Measurements from ENCODE around the gene ORC1.
"Not testable (repeated sequence)": the region's sequence is repeated elsewhere in the genome, so short reads cannot be mapped to it uniquely, and the experiment has no call there.

ORC1 gene

DNA sequence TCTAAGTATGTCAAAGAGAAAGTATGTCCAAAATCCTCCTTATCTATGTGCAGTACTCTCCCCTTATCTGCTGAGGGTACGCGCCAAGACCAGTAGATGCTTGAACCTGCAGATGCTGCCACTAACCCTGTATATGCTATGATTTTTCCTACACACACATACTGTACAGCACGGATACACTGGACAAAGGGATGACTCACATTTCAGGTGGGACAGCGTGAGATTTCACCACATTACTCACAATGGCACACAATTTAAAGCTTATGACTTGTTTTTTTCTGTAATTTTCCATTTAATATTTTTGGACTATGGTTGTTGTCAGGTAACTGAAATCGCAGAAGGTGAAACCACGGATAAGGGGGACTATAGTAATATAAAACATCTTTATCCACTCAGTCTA lies 4.1 kb downstream of the ORC1 start:
- peaks cover 6% of the 10 kb centered on the region for H3K4me1 ChIP-seq (ENCODE audit: insufficient read depth, poor library complexity, severe bottlenecking)
- ATAC-seq (ENCODE audit: low read depth) (no peak), DNase-seq (ENCODE audit: low spot score) (no peak)
- TF ChIP-seq CTCF (IDR thresholded peaks at IDR 0.05; ENCODE audit: poor library complexity, severe bottlenecking): no peak
- H3K27ac ChIP-seq (ENCODE audit: poor library complexity, severe bottlenecking): no peak overlapping the region
- no peaks in the 10 kb centered on the region for H3K9me3 ChIP-seq (ENCODE audit: severe bottlenecking)
- H3K27me3 ChIP-seq (ENCODE audit: insufficient read depth, poor library complexity, severe bottlenecking): no peaks in the 10 kb centered on the region
- no peak overlapping the region for H3K4me3 ChIP-seq (ENCODE audit: severe bottlenecking)
- peaks cover 65% of the 10 kb centered on the region for H3K36me3 ChIP-seq (ENCODE audit: low read depth)

GRCh38 chr1:52399629-52400028 lies 4.6 kb downstream of the ORC1 start:
- Histone ChIP-seq H3K27ac (ENCODE audit: poor library complexity, severe bottlenecking) (no peak overlapping the region), H3K27me3 (ENCODE audit: insufficient read depth, poor library complexity, severe bottlenecking) (no peaks in the 10 kb centered on the region), H3K9me3 (ENCODE audit: severe bottlenecking) (no peaks in the 10 kb centered on the region), H3K4me3 (ENCODE audit: severe bottlenecking) (no peak overlapping the region), H3K36me3 (ENCODE audit: low read depth) (peaks cover 70% of the 10 kb centered on the region), H3K4me1 (ENCODE audit: insufficient read depth, poor library complexity, severe bottlenecking) (peaks cover 6% of the 10 kb centered on the region)
- ATAC-seq (ENCODE audit: low read depth) (no peak), DNase-seq (ENCODE audit: low spot score) (no peak)
- no peak for TF ChIP-seq CTCF (IDR thresholded peaks at IDR 0.05; ENCODE audit: poor library complexity, severe bottlenecking)

DNA sequence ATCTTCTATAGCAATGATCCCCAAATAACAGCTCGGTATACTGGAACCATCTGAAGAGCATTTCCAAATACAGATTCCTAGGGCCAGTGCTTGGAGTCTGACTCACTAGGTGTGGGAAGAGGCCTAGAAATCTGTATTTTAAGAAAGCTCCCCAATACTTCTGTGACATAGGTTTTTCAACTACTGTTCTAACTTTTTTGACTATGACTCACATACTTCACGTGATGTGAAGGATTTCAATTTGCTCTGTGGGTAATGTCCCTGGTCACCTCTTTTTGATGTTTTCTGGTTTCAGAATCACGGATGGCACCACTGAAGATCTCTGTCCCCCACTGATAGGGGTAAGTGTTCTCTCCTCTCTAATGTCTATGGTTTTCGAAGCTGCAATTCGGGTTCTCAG lies 11.0 kb downstream of the ORC1 start:
- DNase-seq (ENCODE audit: low spot score) (no peak), ATAC-seq (ENCODE audit: low read depth) (no peak)
- no peaks in the 10 kb centered on the region for H3K4me1 ChIP-seq (ENCODE audit: insufficient read depth, poor library complexity, severe bottlenecking)
- peaks cover 88% of the 10 kb centered on the region for H3K36me3 ChIP-seq (ENCODE audit: low read depth)
- no peaks in the 10 kb centered on the region for H3K27me3 ChIP-seq (ENCODE audit: insufficient read depth, poor library complexity, severe bottlenecking)
- TF ChIP-seq CTCF (IDR thresholded peaks at IDR 0.05; ENCODE audit: poor library complexity, severe bottlenecking): no peak
- H3K4me3 ChIP-seq (ENCODE audit: severe bottlenecking): no peak overlapping the region
- no peaks in the 10 kb centered on the region for H3K9me3 ChIP-seq (ENCODE audit: severe bottlenecking)
- no peak overlapping the region for H3K27ac ChIP-seq (ENCODE audit: poor library complexity, severe bottlenecking)

- H3K4me1 ChIP-seq (ENCODE audit: insufficient read depth, poor library complexity, severe bottlenecking): no peaks in the 10 kb centered on the region
- peaks cover 92% of the 10 kb centered on the region for H3K36me3 ChIP-seq (ENCODE audit: low read depth)
- no peak for ATAC-seq (ENCODE audit: low read depth)
Measured at GRCh38 chr1:52386458-52386857, 17.8 kb downstream of the ORC1 start.

DNA sequence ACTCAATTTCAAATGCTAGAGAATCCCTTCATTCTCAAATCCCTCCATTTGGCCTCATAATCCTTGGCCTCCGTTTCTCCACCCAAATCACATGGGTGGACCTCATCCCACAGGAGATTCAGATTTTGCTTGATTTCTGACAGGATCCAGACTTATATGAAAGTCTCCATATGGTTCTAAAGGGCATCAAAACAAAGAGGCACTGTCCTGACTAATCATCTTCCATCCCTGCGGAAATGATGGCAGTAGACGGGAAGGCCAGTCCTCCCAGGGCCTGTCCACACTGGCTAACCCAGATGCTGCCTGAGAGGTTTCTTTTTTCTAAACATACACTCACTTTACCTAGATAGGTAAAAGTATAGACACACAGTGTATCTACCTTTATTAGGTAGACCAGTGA lies 18.8 kb downstream of the ORC1 start:
- no peaks in the 10 kb centered on the region for H3K9me3 ChIP-seq (ENCODE audit: severe bottlenecking)
- no peak overlapping the region for H3K27ac ChIP-seq (ENCODE audit: poor library complexity, severe bottlenecking)
- no peak for TF ChIP-seq CTCF (IDR thresholded peaks at IDR 0.05; ENCODE audit: poor library complexity, severe bottlenecking)
- DNase-seq (ENCODE audit: low spot score) (no peak), ATAC-seq (ENCODE audit: low read depth) (no peak)
- no peaks in the 10 kb centered on the region for H3K4me1 ChIP-seq (ENCODE audit: insufficient read depth, poor library complexity, severe bottlenecking)
- no peak overlapping the region for H3K4me3 ChIP-seq (ENCODE audit: severe bottlenecking)
- no peaks in the 10 kb centered on the region for H3K27me3 ChIP-seq (ENCODE audit: insufficient read depth, poor library complexity, severe bottlenecking)
- H3K36me3 ChIP-seq (ENCODE audit: low read depth): peaks cover 97% of the 10 kb centered on the region

More at GRCh38 chr1:52386458-52386857, 17.8 kb downstream of the ORC1 start:
- DNase-seq (ENCODE audit: low spot score): no peak
- TF ChIP-seq CTCF (IDR thresholded peaks at IDR 0.05; ENCODE audit: poor library complexity, severe bottlenecking): no peak
- Histone ChIP-seq H3K9me3 (ENCODE audit: severe bottlenecking) (no peaks in the 10 kb centered on the region), H3K4me3 (ENCODE audit: severe bottlenecking) (no peak overlapping the region), H3K27me3 (ENCODE audit: insufficient read depth, poor library complexity, severe bottlenecking) (no peaks in the 10 kb centered on the region), H3K27ac (ENCODE audit: poor library complexity, severe bottlenecking) (no peak overlapping the region)

DNA sequence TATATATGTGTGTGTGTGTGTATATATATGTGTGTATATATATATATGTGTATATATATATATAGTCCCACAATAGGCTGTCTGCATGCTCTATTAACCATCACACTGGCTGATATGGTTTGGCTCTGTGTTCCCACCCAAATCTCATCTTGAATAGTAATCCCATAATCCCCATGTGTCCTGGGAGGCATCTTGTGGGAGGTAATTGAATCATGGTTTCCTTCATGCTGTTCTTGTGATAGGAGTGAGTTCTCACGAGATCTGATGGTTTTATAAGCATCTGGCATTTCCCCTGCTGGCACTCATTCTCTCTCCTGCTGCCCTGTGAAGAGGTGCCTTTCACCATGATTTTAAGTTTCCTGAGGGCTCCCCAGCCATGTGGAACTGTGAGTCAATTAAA lies 34.4 kb downstream of the ORC1 start:
- not testable (repeated sequence) for H3K4me1 ChIP-seq (ENCODE audit: insufficient read depth, poor library complexity, severe bottlenecking); H3K27ac ChIP-seq (ENCODE audit: poor library complexity, severe bottlenecking); H3K4me3 ChIP-seq (ENCODE audit: severe bottlenecking); H3K27me3 ChIP-seq (ENCODE audit: insufficient read depth, poor library complexity, severe bottlenecking); DNase-seq (ENCODE audit: low spot score); ATAC-seq (ENCODE audit: low read depth); H3K9me3 ChIP-seq (ENCODE audit: severe bottlenecking)
- peaks cover 31% of the 10 kb centered on the region for H3K36me3 ChIP-seq (ENCODE audit: low read depth)
